Stromal cell of bone marrow (primary cell): Measurements from ENCODE around the gene VPS37B.
"Not testable (repeated sequence)": the region's sequence is repeated elsewhere in the genome, so short reads cannot be mapped to it uniquely, and the experiment has no call there.

ENCODE experiments used
- DNase-seq: peaks from one replicate; pipeline ENCODE4 v3.0.0-alpha.2; 2012; ENCODE audit warnings: low read depth

The VPS37B gene

DNA sequence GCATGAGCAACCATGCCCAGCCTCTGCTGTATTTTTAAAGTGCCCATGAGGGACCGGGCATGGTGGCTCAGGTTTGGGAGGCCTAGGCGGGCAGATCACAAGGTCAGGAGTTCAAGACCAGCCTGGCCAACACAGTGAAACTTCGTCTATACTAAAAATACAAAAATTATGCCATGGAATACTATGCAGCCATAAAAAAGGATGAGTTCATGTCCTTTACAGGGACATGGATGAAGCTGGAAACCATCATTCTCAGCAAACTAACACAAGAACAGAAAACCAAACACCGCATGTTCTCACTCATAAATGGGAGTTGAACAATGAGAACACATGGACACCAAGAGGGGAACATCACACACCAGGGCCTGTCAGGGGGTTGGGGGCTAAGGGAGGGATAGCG, 9.3 kb upstream of the VPS37B start:
- not testable (repeated sequence) for DNase-seq

GRCh38 chr12:122903693-122904034, 7.7 kb upstream of the VPS37B start:
- no peak for DNase-seq

GRCh38 chr12:122902854-122903692, 7.1 kb upstream of the VPS37B start:
- no peak for DNase-seq

DNA sequence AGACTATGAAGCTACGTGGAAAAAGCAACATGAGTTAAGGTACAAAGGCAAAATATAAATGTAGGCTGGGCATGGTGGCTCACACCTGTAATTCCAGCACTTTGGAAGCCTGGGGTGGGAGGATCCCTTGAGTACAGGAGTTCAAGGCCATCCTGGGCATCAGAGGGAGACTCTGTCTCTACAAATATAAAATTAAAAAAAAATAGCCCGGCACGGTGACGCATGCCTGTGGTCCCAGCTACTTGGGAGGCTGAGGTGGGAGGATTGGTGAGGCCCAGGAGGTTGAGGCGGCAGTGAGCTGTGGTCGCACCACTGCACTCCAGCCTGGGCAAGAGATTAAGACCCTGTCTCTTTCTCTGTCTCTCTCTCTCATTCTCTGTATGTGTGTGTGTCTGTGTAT, 4.0 kb upstream of the VPS37B start:
- no peak for DNase-seq

DNA sequence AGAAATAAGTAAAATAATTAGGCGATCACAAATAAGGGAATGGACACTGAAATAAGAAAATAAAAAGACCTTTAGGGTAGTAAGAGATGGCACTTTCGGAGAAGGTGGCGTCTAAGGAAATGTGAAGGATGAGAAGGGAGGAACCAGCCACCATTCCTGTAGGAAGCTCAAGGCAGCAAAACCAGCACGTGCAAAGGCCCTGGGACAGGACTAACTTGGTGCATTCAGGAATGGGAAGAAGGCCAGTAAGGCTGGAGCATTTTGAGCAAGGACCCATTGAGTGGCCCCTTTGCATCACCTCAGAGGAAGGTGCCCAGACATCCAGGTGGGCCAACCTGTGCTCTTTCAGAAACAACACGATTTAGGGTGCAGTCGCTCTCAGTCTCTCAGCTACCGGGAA, 738 bp upstream of the VPS37B start:
- DNase-seq, result no peak

DNA sequence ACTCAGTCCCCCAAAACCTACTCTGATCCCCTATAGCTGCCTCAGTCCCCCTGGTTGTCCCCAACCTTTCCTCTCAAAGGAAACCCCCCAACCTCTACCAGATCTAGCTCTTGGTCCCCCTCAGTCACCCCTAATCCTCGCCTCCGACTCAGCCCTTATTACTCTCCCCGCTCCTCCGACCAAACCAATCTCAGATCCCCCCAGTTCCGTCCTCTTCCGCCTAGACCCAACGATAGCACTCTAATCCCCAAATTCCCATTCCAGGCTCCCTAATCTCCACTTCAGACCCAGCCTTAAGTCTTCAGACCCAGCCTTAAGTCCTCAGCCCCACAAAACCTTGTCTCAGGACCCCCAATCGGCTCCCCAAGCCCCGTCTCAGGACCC, 612 bp downstream of the VPS37B start:
- no peak for DNase-seq

DNA sequence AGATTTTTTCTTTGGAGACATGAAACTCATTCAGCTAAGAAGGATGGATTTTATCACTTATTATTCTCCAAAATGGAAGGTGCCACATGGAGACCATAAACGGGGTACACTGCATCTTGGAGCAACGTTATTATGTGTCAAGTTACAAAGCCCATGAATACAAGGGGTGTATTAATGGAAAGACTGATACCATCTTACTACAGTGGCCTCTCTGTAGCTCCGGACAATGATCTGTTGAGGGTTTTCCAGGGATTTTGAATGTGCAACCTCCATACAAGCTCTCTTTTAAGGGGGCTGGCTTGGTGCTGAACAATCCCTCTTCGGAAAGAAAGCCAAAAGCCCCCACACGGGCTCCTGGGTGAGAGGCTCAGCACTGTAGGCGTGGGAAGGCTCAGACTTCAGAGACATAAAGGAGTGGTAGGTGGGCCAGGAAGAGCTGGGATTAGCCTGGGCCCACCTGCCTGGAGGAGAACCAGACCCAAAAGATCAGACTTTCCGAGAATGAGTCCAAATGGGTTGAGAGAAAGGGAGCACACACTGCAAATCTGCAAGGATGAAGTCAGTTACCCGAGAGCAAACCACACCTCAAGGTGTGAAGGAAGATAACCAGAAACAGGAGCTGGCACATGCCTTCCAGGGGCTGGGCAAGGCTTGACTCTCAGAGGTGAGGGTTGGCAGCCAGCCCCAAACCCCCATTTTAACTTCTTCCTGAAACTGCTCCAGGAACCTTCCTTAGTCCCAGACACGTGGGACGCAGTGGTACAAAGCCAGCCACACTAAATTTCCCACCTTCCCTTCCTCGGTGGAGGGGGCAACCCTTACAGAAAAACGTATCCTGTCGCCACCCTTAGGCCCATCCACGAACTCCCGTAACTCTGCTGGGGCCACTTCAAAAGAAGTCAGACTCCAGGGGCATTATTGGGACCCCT, 1.5 kb downstream of the VPS37B start:
- no peak for DNase-seq

DNA sequence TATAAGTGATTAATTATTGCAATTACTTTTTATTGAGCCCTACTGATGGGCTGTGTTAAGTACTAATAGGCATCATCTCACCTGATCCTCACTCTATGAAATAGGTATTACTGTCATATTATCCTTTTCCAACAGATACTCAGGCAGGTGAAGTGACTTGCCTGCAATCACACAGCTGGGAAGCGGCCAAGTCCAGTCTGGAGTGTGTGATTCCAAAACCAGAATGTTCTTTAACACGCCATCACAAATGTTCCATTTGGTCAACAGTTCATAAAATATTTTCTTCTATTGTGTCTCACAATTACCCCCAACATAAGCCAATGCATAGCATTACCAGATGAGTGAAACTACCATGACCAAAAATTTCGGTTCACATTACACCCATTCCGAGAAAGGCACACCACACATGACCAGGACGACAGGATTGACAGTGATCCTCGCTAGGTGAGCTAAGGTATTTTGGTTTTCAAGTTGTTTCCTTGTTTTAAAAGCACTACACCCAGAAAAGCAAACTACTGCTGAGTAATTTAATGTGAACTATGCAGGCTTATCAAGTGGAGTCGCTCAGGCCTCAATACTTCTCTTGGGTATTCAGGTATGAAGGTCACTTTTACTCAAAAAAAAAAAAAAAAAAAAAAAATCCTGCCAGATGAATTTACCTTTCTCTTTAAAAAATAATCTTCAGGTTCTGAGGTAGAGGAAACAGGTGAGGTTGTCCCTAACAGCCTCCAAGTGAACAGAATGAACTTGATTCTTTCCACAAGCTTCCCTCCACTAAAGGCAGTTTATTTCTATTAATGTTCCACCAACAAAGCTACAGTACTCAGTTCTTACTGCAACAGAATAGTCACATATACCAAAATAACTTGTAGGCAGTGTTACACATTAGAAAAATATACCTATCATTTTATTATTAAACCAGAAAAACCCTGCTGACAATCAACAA, 2.4 kb downstream of the VPS37B start:
- DNase-seq, result no peak

DNA sequence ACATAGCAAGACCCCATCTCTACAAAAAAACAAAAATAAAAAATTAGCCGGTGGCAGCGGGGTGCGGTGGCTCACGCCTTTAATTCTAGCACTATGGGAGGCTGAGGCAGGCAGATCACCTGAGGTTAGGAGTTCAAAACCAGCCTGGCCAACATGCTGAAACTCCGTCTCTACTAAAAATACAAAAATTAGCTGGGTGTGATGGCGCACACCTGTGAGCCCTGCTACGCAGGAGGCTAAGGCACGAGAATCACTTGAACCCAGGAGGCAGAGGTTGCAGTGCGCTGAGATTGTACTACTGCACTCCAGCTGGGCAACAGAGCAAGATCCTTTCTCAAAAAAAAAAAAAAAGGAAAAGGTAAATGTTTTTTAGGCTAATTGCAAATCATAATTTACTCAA, 3.2 kb downstream of the VPS37B start:
- not testable (repeated sequence) for DNase-seq

DNA sequence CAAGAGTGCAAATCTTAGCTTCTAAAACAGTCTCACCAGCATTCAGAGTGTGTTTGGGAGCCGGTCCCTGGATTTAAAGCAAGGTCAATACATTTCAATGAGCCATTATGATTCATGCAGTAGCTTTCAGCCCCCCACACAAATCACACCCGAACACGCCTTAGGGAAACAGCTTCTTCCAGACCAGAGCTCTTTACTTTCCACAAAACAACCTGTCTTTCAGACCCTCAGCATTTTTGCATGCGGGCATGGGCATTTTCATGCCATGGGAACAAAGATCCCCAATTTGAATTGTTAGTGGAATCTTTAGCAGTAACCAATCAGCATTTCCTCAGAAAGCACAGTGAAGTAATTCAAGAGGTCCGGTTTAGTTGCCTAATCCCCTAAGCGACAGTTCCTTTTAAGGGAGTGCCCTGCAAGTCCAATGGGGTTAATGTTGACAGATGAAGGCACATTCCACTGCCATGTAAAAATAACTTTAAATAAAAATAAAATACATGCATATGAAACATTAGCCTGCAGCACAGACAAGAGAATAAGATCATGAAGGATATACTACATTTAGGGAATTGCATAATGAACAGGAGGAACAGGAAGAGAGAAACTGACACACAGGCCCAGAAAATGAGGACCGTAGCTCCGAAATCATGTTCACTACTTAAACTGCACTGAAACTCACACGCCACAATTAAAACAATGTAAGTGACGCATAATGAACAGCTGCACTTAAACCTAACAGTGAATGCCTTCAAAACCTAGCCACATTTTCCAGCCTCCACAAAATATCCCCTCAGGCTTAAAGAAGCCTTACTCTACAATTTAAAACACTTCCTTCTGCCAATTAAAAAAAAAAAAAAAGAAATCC, 4.0 kb downstream of the VPS37B start:
- DNase-seq, result no peak

- no peak for DNase-seq
Observed at GRCh38 chr12:122889761-122890520, 6.0 kb downstream of the VPS37B start.

- no peak for DNase-seq
Observed at GRCh38 chr12:122888232-122888752, 7.6 kb downstream of the VPS37B start.

GRCh38 chr12:122887819-122888212, 8.1 kb downstream of the VPS37B start:
- DNase-seq, result no peak

DNA sequence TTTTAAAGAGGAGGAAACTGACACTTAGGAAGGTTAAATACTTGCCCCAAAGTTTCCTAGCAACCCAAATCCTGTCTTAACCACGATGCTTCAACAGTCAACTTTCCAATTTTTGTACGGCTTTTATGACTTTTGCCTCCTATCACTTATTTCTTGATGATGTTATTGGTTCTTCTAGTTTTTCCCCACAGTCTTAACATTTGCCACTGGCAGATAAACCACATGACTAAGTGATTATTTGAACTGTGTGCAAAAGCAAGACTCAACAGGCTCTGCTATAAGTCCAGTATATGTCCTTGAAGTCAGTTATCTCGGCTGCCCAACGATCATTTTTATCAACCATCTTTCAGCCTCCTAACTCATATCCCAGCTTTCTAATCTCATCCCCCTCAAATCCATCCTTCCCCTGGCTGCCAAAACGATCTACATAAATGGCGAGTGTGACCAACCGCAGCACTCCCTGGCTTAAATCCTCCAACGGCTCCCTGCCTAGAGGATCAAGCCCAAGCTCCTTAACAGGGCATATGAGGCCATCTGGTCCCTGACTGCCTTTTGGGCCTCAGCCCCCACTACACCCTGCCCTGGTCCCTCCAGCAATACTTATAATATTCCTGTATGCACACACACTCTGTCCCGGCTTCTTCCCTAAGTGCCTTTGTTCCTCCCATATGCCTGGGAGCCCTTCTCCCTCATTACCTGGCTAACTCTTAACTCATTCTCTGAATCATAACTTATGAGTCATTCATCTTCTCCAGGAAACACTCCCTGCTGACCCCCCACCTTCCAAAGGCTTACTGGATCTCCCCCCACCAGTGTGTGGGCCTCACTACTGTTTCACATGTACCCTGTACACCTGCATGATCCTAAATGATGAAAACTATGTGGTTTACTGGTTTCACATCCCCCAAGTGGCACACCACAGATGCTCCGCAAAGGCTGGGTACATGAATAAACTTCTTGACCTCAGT, 8.8 kb downstream of the VPS37B start:
- no peak for DNase-seq

- no peak for DNase-seq
Observed at GRCh38 chr12:122886161-122886560, 9.8 kb downstream of the VPS37B start.

GRCh38 chr12:122884860-122885259, 11.1 kb downstream of the VPS37B start:
- DNase-seq, result no peak

- no peak for DNase-seq
Observed at GRCh38 chr12:122884091-122884826, 11.7 kb downstream of the VPS37B start.

GRCh38 chr12:122882908-122883558, 12.9 kb downstream of the VPS37B start:
- no peak for DNase-seq
